GM18907 (cell line): ENCODE measurements around the gene DDR1.
"Not testable (repeated sequence)": the region's sequence is repeated elsewhere in the genome, so short reads cannot be mapped to it uniquely, and the experiment has no call there.

Experiments used
- ATAC-seq: cut with Tn5 transposase; IDR thresholded peaks from one replicate; pipeline ENCODE4 v1.9.1; 2021; ENCODE audit warnings: mild to moderate bottlenecking, moderate library complexity; ENCODE audit not compliant: unreplicated experiment

The DDR1 gene

DNA sequence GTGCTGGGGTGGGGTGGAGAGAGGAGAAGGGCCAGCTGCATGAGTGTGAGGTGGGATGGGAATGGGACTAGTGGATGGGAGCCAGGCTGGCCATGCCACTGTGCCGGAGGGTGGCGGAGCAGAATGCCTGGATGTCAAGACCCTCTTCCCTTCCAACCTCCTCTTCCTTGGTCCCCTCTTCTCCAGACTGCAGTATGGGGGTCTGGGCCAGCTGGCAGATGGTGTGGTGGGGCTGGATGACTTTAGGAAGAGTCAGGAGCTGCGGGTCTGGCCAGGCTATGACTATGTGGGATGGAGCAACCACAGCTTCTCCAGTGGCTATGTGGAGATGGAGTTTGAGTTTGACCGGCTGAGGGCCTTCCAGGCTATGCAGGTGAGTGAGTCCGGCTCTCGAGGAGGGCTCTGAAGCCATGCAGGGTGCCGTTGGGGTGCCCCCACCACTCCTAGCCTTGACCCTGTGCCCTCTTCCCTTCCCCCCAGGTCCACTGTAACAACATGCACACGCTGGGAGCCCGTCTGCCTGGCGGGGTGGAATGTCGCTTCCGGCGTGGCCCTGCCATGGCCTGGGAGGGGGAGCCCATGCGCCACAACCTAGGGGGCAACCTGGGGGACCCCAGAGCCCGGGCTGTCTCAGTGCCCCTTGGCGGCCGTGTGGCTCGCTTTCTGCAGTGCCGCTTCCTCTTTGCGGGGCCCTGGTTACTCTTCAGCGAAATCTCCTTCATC lies 7.7 kb downstream of the DDR1 start:
- no peak for ATAC-seq

DNA sequence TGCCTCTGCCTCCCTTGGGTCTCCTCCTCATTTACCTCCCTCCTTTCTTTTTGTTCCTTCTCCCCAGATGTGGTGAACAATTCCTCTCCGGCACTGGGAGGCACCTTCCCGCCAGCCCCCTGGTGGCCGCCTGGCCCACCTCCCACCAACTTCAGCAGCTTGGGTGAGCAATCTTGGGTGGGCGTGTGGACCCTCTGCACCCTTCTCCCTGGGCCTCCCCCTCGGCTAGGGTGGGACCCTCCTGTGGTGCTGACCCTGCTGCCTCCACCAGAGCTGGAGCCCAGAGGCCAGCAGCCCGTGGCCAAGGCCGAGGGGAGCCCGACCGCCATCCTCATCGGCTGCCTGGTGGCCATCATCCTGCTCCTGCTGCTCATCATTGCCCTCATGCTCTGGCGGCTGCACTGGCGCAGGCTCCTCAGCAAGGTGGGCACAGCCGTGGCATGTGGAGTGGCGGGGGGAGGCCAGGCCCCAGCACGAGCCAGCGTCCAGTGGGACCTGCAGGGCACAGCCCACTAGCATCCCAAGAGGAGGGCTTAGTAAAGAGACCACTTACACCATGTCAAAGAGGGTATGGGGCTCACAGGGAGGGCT lies 8.8 kb downstream of the DDR1 start:
- ATAC-seq: no peak

DNA sequence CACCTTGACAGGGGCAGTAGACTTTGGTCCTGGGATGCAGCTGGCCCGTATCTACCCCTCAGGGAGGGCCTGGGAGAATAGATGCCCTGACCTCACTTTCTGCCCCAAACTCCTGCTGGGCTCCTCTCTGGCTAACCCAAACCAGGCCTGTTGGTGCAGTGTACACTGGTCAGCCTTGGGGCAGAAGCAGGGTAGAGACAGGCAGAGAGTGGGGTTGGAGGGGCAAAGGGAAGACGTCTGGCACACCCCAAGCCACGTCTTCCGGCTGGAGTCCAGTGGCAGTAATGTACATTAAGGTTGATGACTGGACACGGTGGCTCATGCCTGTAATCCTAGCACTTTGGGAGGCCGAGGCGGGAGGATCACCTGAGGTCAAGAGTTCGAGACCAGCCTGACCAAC lies 9.3 kb downstream of the DDR1 start:
- ATAC-seq: no peak

DNA sequence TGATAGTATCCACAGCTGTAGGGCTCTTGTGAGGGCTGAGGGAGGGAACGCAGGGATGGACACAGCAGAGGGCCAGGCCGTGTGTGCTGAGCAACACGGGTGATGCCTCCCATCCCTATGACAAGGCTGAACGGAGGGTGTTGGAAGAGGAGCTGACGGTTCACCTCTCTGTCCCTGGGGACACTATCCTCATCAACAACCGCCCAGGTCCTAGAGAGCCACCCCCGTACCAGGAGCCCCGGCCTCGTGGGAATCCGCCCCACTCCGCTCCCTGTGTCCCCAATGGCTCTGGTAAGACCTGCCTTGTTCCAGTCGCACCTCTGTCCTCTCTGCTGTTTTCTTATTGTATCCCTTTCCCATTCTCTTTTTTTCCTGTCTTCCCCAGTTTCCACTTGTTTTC lies 10.1 kb downstream of the DDR1 start:
- no peak for ATAC-seq

DNA sequence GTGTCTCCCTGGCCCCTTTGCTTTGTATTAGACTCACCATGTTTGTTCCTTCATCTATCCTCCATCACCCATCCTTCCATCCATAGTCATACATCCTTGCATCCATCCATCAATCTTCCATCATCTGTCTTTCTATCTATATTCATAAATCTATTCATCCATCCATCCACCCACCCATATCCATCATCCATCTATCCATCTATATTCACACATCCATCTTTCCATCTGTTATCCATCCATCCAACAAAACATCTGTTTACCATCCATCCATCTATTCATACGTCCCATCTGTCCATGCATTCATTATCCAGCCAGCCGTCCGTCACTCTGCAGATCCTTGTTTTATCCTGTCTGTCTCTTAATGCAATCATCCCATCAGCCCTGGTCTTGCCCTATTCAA lies 10.6 kb downstream of the DDR1 start:
- no peak for ATAC-seq

DNA sequence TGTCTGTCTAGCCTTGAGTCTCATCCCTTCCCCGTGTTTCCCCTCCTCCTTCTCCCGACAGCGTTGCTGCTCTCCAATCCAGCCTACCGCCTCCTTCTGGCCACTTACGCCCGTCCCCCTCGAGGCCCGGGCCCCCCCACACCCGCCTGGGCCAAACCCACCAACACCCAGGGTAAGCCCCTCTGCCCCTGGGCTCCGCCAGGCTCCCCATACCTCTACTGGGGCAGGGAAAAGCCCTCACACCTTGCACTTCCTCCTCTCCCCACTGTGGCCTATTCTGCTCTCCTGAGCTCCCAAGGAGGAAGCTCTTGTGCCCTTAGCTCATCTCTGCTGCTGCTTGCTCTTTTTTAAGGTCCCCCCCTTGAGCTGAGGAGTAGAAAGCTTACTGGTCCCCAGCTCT lies 11.0 kb downstream of the DDR1 start:
- no peak for ATAC-seq

DNA sequence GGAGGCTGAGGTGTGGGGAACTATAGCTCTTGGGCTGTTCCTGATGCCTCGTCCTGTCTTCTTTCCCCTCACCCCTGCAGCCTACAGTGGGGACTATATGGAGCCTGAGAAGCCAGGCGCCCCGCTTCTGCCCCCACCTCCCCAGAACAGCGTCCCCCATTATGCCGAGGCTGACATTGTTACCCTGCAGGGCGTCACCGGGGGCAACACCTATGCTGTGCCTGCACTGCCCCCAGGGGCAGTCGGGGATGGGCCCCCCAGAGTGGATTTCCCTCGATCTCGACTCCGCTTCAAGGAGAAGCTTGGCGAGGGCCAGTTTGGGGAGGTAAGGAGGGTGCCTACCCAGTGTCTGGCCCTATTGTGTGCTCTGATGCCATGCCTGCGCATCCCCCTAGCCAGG lies 12.2 kb downstream of the DDR1 start:
- no peak for ATAC-seq

DNA sequence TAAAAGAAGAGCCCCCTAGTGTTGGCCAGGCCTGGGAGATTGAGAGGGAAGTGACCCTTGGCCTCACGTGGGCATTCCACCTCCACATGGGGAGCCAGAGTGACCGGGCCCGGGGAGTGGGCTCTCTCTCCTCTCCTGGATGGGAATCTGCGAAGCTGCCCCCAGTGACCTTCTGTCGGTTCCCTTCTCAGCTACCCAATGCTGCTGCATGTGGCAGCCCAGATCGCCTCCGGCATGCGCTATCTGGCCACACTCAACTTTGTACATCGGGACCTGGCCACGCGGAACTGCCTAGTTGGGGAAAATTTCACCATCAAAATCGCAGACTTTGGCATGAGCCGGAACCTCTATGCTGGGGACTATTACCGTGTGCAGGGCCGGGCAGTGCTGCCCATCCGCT lies 13.6 kb downstream of the DDR1 start:
- no peak for ATAC-seq

DNA sequence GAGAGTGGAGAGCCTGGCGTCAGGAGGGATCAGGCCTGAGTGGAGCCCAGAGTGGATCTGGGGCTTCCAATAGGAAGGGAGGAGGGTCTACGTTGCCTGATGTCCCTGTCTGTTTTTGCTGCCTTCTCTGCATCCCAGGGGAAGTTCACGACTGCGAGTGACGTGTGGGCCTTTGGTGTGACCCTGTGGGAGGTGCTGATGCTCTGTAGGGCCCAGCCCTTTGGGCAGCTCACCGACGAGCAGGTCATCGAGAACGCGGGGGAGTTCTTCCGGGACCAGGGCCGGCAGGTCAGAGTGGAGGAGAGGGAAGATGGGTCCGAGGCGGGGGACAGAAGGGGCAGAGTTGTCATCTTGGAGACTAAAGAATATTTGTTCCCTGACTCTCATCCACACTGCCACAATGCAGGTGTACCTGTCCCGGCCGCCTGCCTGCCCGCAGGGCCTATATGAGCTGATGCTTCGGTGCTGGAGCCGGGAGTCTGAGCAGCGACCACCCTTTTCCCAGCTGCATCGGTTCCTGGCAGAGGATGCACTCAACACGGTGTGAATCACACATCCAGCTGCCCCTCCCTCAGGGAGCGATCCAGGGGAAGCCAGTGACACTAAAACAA lies 14.5 kb downstream of the DDR1 start:
- ATAC-seq: no peak

DNA sequence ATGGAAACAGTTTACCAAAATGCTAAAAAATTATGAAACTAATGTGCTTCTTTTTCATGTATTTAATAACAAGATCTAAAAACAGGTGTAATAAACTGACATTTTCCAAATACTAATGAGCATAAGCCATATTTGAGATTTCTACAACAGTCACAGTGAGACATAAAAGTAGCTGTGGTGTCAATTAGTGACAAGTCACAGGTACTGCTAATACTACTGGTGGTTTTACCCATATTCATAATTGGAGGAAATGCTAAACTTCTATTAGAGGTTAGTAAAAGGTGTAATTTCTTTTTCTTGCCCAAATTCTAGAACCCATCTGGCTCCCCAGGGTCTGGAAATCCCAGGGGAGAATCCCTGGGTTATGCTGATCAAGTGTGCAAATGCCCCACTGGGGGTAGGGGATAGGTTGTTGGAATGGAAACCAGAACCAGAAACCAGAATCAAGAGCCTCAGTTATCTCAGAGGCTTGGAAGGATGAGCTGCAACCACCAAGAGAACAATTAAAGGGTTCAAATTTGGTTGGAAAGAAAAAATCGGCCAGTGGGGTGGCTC lies 16.6 kb downstream of the DDR1 start:
- ATAC-seq: no peak

DNA sequence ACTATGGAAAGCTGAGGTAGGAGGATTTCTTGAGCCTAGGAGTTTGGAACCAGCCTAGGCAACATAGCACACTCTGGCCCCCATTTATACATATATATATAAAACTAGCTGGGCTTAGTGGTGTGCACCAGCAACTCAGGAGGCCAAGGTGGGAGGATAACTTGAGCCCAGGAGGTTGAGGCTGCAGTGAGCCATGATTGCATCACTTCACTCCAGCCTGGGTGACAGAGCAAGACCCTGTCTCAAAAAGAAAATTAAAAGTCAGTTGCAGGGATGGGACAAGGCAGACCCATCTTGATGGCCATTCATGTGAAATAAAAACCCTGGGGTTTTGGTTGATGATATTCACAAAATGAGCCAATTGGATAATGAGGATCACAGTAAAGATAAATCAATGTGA lies 17.1 kb downstream of the DDR1 start:
- no peak for ATAC-seq

DNA sequence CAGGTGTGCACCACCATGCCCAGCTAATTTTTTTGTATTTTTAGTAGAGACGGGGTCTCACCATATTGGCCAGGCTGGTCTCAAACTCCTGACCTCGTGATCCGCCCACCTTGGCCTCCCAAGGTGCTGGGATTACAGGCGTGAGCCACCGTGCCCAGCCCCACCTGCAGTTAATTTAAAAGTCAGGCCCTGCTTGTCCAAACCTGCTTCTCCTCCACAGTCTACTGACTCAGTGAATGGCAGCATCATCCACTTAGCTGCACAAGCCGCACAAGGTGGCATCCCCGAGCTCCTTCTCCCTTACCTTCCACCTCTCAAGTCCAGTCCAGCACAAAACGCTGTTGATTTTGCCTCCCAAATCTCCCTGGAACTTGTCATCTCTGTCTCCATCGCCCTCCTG lies 17.9 kb downstream of the DDR1 start:
- not testable (repeated sequence) for ATAC-seq

DNA sequence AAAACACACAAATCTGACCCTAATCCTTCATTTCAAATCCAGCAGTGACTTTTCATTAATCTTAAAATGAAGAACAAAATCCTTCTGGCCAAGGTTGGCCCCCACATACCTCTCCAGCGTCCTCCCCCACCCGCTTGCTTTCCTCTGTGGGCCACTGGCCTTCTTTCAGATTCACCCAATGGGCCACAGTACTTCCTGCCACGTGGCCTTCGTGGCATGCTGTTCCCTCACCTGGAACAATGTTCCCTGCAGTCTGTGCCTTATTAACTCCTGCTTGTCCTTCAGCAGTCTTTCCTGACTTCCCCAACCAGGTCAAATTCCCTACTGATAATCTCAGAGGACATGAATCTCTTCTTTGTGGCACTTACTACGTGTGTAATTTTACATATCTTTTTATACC lies 18.4 kb downstream of the DDR1 start:
- no peak for ATAC-seq

DNA sequence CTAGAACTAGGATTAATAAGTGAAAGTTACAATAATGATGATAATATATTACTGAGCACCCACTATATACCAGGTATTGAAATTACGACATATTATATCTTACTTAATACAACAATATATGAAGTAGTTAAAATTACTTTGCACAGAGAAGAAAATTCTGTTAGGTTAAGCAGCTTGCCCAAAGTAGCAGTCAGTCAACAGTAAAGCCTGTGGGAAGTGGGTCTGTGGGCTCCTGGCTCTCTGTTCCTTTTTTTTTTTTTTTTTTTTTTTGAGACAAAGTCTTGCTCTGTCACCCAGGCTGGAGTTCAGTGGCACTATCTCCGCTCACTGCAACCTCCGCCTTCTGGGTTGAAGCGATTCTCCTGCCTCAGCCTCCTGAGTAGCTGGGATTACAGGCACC lies 18.9 kb downstream of the DDR1 start:
- ATAC-seq: no peak

DNA sequence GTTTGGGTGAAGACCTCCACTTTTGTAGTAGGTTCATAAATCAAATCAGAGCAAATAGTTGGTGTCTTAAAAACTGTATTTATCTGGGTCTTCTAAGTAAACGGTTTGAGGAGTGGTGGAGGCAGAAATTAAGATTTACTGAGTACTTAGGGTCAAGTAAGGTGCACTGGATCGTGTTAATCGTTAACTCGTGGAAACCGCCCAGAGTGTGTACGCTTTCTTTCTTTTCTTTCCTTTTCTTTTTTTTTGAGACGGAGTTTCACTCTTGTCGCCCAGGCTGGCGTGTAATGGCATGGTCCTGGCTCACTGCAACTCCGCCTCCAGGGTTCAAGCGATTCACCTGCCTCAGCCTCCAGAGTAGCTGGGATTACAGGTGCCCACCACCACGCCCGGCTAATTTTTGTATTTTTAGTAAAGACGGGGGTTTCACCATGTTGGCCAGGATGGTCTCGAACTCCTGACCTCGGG lies 23.0 kb downstream of the DDR1 start:
- ATAC-seq: not testable (repeated sequence)

DNA sequence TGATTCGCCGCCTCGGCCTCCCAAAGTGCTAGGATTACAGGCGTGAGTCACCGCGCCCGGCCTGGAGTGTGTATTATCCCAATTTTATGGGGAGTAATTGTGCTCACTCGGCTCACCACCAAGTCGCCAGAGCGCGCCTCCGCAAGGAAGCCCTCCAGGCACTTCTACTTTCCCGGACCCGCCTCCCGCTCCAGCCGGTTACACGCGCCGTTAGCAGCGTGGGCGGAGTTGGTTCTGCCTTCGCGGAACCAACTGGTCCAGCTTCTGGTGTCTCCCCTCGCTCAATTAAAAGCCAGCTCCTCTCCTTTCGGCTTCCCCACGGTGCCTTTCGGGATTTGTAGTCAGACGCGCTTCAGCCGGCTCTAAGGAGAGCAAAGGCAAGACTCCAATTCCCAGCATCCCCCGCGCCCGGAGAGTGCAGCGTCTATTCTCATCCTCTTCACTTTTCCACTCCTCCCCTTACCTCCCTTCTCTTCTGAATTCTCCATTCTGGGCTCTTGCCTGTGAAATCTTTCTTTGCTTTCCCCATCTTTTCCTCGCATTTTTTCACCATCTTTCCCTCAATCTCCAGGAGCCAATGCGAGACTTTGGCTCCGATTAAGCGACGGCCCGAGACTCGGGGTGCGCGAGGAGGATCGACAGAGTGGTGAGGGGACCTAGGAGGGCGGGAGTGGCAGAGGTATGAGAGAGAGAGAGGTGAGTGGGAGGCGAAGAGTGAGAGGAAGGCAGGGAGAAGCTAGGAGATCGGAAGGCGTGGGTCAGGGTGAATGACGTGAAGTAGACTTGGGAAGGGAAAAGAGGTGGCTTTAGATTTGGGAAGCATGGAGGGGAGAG lies 23.7 kb downstream of the DDR1 start, which contains the start of gene GTF2H4:
Gene GTF2H4 (plus strand): TSS at position 450 of the 834 bp plus-strand sequence.
- ATAC-seq: peak; percentile 91

DNA sequence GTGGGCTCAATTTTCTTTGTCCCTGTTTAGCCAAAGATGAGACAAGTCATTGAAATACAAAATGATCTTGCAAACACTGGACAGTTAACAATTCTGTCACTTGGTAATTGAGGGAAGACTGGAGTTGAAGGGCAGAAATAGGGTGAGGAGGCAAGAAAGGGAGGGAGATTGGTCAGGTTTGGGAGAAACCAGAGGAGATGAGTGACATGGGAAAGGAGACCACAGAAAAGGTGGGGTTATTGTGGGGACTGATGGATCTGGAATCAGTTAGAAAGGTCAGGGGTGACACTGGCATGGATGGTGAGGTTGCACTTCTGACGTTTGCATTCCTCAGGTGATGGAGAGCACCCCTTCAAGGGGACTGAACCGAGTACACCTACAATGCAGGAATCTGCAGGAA lies 24.4 kb downstream of the DDR1 start:
- no peak for ATAC-seq

DNA sequence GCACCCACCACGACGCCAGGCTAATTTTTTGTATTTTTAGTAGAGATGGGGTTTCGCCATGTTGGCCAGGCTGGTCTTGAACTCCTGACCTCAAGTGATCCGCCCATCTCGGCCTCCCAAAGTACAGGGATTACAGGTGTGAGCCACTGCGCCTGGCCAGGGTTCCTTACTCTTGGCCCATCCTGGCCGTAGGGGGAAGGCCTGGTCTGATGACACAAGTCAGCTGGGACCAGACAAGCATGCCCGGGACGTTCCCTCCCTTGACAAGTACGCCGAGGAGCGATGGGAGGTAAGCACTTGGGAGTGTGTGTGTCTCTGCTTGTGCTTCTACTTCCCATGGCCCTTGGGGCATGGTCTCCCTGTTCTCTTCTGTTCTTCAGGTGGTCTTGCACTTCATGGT lies 26.2 kb downstream of the DDR1 start:
- not testable (repeated sequence) for ATAC-seq

DNA sequence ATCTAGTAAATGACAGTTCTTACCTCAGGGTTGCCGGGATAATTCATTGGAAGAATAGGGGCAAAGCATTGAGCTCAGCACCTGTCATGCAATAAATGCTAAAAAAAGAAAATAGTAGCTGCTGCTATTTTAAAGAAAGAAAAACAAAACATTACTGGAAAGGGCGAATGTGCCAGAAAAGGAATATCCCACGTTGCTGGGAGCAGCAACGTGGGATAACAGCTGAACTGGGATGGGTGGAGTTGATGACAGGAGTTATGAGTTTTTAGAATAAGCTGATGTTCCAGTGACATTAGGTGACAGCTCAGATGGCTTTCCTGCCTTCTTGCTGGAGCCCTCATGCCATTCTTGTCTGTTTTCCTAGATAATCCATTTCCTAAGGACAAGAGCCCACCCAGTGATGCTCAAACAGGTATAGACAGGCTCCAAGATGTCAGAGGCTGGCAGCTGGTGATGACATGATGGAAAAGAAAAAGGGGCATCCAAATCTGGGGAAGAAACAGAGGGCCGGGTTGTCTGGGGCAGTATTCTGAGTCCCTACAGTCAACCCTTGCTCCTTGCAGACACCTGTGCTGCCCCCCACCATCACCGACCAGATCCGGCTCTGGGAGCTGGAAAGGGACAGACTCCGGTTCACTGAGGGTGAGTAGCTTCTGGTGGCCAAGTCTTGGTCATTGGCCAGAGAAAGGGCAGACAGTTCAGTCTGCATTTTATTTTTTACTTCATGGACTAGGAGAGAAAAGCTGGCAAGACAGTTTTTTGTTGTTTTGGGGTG lies 28.6 kb downstream of the DDR1 start:
- no peak for ATAC-seq

DNA sequence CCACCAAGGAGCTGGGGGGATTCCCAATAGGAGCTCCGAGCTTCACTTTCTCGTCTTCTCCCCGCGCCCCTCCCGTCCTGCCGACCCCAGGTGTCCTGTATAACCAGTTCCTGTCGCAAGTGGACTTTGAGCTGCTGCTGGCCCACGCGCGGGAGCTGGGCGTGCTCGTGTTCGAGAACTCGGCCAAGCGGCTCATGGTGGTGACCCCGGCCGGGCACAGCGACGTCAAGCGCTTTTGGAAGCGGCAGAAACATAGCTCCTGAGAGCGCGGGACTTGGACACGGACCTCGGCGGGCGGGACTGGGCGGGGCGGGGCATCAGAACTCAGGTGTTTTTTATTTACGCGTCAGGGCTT lies 29.4 kb downstream of the DDR1 start:
- peak; percentile 22 for ATAC-seq
